ENCODE results near the gene PAPSS1. TPM values are rescaled to one million over a fixed set of nuclear protein-coding genes. Genes with fewer than 3 reads are reported as not detected.

The PAPSS1 gene
- polyA plus RNA-seq, 3 donors: 46.4 to 79.6 (median 64.8) TPM

DNA sequence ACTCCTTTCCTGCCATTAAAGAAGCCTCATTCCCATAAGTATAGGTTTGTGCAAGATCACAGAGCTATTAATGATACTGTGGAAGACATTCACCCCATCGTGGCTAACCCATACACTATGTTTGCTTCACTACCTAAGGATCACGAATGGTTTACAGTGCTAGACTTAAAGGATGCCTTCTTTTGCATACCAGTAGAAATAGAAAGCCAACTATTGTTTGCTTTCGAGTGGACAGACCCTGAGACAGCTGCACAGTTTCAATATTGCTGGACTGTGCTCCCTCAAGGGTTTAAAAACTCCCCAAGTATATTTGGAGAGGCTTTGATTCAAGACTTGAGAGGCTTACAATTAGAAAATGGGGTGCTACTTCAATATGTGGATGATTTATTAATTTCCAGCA lies 16.0 kb upstream of the PAPSS1 start:
- H3K4me3 Mint-ChIP-seq: no peak overlapping the region
- 100% methylated on average over 1 of the region's 3 CpGs for WGBS (ENCODE audit: insufficient coverage)
- intact Hi-C loops (cut with micrococcal nuclease): loop anchor here in 1 of 2 donors (5.0 kb wide), 1 partner anchor 44 kb away; no protein-coding TSS in a partner anchor

DNA sequence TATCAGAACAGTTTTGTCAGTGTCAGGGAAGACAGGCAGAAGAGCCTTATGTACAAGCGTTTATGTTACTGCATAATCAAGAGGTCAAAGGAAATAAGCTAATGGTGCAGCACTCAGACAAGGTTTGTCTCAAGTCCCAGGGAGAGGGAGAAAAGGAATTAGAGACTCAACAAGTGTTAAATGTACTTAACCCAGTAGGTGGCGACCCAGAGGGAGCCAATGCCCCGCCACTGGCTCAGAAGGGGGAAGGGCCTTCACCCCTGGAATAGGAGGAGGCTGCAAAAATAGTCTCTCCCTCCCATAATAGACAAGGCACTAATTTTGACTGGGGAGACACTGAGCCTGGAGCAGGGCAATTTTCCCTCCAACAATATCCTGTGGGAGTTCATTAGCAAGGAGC lies 14.1 kb upstream of the PAPSS1 start:
- 67% methylated on average over 1 of the region's 3 CpGs for WGBS (ENCODE audit: insufficient coverage)
- Histone ChIP-seq H3K4me2 (replicated peaks; ENCODE audit: extremely low read depth, low read length, poor library complexity, severe bottlenecking) (no peak overlapping the region), H3K79me2 (ENCODE audit: insufficient read depth, low read length) (no peaks in the 10 kb centered on the region), H3K4me3 (replicated peaks in 1 of 3; ENCODE audit: low read depth in 2 of 3, low read length in 3 of 3) (no peak overlapping the region), H3K27me3 (ENCODE audit: control insufficient read depth in 2 of 2, insufficient read depth in 2 of 2, low read length in 2 of 2) (no peaks in the 10 kb centered on the region), H2AFZ (ENCODE audit: insufficient read depth, low read depth, low read length, poor library complexity, severe bottlenecking) (no peak overlapping the region), H4K20me1 (ENCODE audit: insufficient read depth, low read length) (no peaks in the 10 kb centered on the region), H3K9ac (ENCODE audit: insufficient read depth, low read length, poor library complexity, severe bottlenecking) (no peak overlapping the region), H3K4me1 (ENCODE audit: control insufficient read depth in 1 of 2, insufficient read depth in 2 of 2, low read length in 2 of 2) (no peaks in the 10 kb centered on the region), H3K27ac (ENCODE audit: low read depth in 1 of 2, low read length in 2 of 2) (no peak overlapping the region), H3K36me3 (replicated peaks in 1 of 2; ENCODE audit: control insufficient read depth in 1 of 2, insufficient read depth in 2 of 2, low read length in 2 of 2) (no peaks in the 10 kb centered on the region), H3K9me3 (replicated peaks in 1 of 2; ENCODE audit: control insufficient read depth in 1 of 2, insufficient read depth in 1 of 2, low read length in 2 of 2) (no peaks in the 10 kb centered on the region)
- DNase-seq: peak in 1 of 3 donors; percentile 9
- Mint-ChIP-seq H3K4me1 (peaks cover 2% of the 10 kb centered on the region), H3K27ac (no peak overlapping the region), H3K9me3 (no peaks in the 10 kb centered on the region), H3K27me3 (ENCODE audit: low read depth in 3 of 3) (peaks cover 0 to 5% (median 2%) of the 10 kb centered on the region in 3 donors), H3K36me3 (no peaks in the 10 kb centered on the region), H3K4me3 (no peak overlapping the region)
- TF ChIP-seq, protein P1, sequence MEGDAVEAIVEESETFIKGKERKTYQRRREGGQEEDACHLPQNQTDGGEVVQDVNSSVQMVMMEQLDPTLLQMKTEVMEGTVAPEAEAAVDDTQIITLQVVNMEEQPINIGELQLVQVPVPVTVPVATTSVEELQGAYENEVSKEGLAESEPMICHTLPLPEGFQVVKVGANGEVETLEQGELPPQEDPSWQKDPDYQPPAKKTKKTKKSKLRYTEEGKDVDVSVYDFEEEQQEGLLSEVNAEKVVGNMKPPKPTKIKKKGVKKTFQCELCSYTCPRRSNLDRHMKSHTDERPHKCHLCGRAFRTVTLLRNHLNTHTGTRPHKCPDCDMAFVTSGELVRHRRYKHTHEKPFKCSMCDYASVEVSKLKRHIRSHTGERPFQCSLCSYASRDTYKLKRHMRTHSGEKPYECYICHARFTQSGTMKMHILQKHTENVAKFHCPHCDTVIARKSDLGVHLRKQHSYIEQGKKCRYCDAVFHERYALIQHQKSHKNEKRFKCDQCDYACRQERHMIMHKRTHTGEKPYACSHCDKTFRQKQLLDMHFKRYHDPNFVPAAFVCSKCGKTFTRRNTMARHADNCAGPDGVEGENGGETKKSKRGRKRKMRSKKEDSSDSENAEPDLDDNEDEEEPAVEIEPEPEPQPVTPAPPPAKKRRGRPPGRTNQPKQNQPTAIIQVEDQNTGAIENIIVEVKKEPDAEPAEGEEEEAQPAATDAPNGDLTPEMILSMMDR (IDR thresholded peaks at IDR 0.05): peak; percentile 57
- intact Hi-C loops (cut with micrococcal nuclease): no loop called here

More for the DNA sequence above, 16.0 kb upstream of the PAPSS1 start:
- no peaks in the 10 kb centered on the region for H3K9me3 Mint-ChIP-seq
- Histone ChIP-seq H3K4me3 (replicated peaks in 1 of 3; ENCODE audit: low read depth in 2 of 3, low read length in 3 of 3) (no peak overlapping the region), H3K4me1 (ENCODE audit: control insufficient read depth in 1 of 2, insufficient read depth in 2 of 2, low read length in 2 of 2) (no peaks in the 10 kb centered on the region), H3K4me2 (replicated peaks; ENCODE audit: extremely low read depth, low read length, poor library complexity, severe bottlenecking) (no peak overlapping the region), H3K9ac (ENCODE audit: insufficient read depth, low read length, poor library complexity, severe bottlenecking) (no peak overlapping the region), H3K36me3 (replicated peaks in 1 of 2; ENCODE audit: control insufficient read depth in 1 of 2, insufficient read depth in 2 of 2, low read length in 2 of 2) (no peaks in the 10 kb centered on the region), H3K27ac (ENCODE audit: low read depth in 1 of 2, low read length in 2 of 2) (no peak overlapping the region), H2AFZ (ENCODE audit: insufficient read depth, low read depth, low read length, poor library complexity, severe bottlenecking) (no peak overlapping the region), H3K27me3 (ENCODE audit: control insufficient read depth in 2 of 2, insufficient read depth in 2 of 2, low read length in 2 of 2) (no peaks in the 10 kb centered on the region), H3K79me2 (ENCODE audit: insufficient read depth, low read length) (no peaks in the 10 kb centered on the region), H4K20me1 (ENCODE audit: insufficient read depth, low read length) (no peaks in the 10 kb centered on the region), H3K9me3 (replicated peaks in 1 of 2; ENCODE audit: control insufficient read depth in 1 of 2, insufficient read depth in 1 of 2, low read length in 2 of 2) (no peaks in the 10 kb centered on the region)
- H3K36me3 Mint-ChIP-seq: no peaks in the 10 kb centered on the region
- H3K4me1 Mint-ChIP-seq: peaks cover 2% of the 10 kb centered on the region
- H3K27me3 Mint-ChIP-seq (ENCODE audit: low read depth in 3 of 3): peaks cover 0 to 5% (median 2%) of the 10 kb centered on the region in 3 donors
- no peak for DNase-seq
- no peak overlapping the region for H3K27ac Mint-ChIP-seq
- TF ChIP-seq, protein P1 (IDR thresholded peaks at IDR 0.05): no peak

Data from CD14-positive monocyte (primary cell).